HCT116 (cell line): ENCODE measurements around the gene DNAJC1. TPM values are rescaled to one million over a fixed set of nuclear protein-coding genes. Genes with fewer than 3 reads are reported as not detected.

Source experiments
- ATAC-seq: fragments of 200-7000 bp; cut with Tn5 transposase; 2 replicates; pipeline ENCODE4 v1.9.1; 2020; ENCODE audit warnings: mild to moderate bottlenecking, moderate library complexity
- BruUV-seq: library from RNA; stranded (reverse); fragments of 400-500 nt; replicated peaks from 2 replicates; lab custom pipeline; 2021; lab: Mats Ljungman, UMichigan
- CTCF ChIA-PET: fragments of 300-600 bp; sonication (Branson Sonifier 250); formaldehyde crosslinking; loops from one replicate; lab custom pipeline; 2021; ENCODE audit warnings: antibody characterized with exemption; lab: Charles Lee
- POLR2A ChIA-PET: fragments of 300-600, 350-600 bp; sonication (Branson Sonifier 250); formaldehyde crosslinking; loops from one replicate; lab custom pipeline; 2021; ENCODE audit warnings: antibody characterized with exemption; lab: Charles Lee
- RAD21 ChIA-PET, 2 experiments: fragments of 300-600 bp; sonication (Branson Sonifier 250); formaldehyde crosslinking; loops; one replicate each; lab custom pipeline; 2023; ENCODE audit warnings: low total read pairs in 2 of 2; ENCODE audit not compliant: uncharacterized antibody in 2 of 2, unreplicated experiment in 2 of 2, low non-redundant PET in 1 of 2; lab: Charles Lee
- DNase-seq: peaks from one replicate; pipeline ENCODE4 v3.0.0-alpha.2; 2010; ENCODE audit warnings: low read depth, low spot score
- H2AFZ ChIP-seq: fragments of 200-600 bp; shearing (Covaris generic), sonication (generic); 2 replicates; pipeline ENCODE4 v1.6.1; 2017; ENCODE audit warnings: low read depth, mixed run types, mixed read lengths, antibody characterized with exemption, low read length; ENCODE audit not compliant: poor library complexity, severe bottlenecking
- H3K27ac ChIP-seq: 2 replicates; pipeline ENCODE4 v1.5.1; 2012; ENCODE audit warnings: low read depth, low read length
- H3K27me3 ChIP-seq: fragments of 200-600 bp; sonication (generic); 2 replicates; pipeline ENCODE4 v1.6.1; 2016; ENCODE audit warnings: mixed run types, low read length, mixed read lengths; ENCODE audit not compliant: insufficient read depth
- H3K36me3 ChIP-seq, 2 experiments: fragments of 200-500 bp in 1 of 2; fragments of 200-600 bp in 1 of 2; sonication (Bioruptor generic) in 1 of 2; sonication (generic) in 1 of 2; 2 replicates each; pipeline versions ENCODE4 v1.5.1 to v1.6.1; 2014 to 2016; ENCODE audit warnings: low read length in 2 of 2, inconsistent platforms in 1 of 2, mixed read lengths in 1 of 2, mixed run types in 1 of 2; ENCODE audit not compliant: insufficient read depth in 2 of 2, control insufficient read depth in 1 of 2
- H3K4me1 ChIP-seq, 2 experiments: fragments of 200-600 bp in 1 of 2; sonication (generic) in 1 of 2; 2 replicates each; pipeline versions ENCODE4 v1.5.1 to v1.6.1; 2012 to 2017; ENCODE audit warnings: low read length in 2 of 2, inconsistent platforms in 1 of 2, mild to moderate bottlenecking in 1 of 2, mixed read lengths in 1 of 2, mixed run types in 1 of 2, moderate library complexity in 1 of 2; ENCODE audit not compliant: insufficient read depth in 2 of 2, control insufficient read depth in 1 of 2
- H3K4me2 ChIP-seq: fragments of 200-600 bp; sonication (generic); 2 replicates; pipeline ENCODE4 v1.6.1; 2017; ENCODE audit warnings: mixed run types, low read length, mixed read lengths
- H3K4me3 ChIP-seq, 2 experiments: fragments of 200-600 bp in 1 of 2; sonication (generic) in 1 of 2; replicated peaks in 1 of 2; 2 replicates each; pipeline ENCODE4 v1.5.1; 2011 to 2016; ENCODE audit warnings: low read length in 2 of 2, control low read depth in 1 of 2, low read depth in 1 of 2, mild to moderate bottlenecking in 1 of 2, mixed read lengths in 1 of 2, mixed run types in 1 of 2
- H3K79me2 ChIP-seq: fragments of 200-600 bp; sonication (generic); 2 replicates; pipeline ENCODE4 v1.6.1; 2017; ENCODE audit warnings: mild to moderate bottlenecking, mixed run types, low read length, moderate library complexity, mixed read lengths; ENCODE audit not compliant: insufficient read depth
- H3K9ac ChIP-seq: fragments of 200-600 bp; sonication (generic); 2 replicates; pipeline ENCODE4 v1.6.1; 2016; ENCODE audit warnings: low read length, mixed read lengths
- H3K9me2 ChIP-seq: fragments of 200-600 bp; sonication (generic), shearing (Covaris generic); 2 replicates; pipeline ENCODE4 v1.6.1; 2017; ENCODE audit warnings: mixed run types, mild to moderate bottlenecking, moderate library complexity; ENCODE audit not compliant: insufficient read depth
- H3K9me3 ChIP-seq, 2 experiments: fragments of 200-500 bp in 1 of 2; fragments of 200-600 bp in 1 of 2; sonication (Bioruptor generic) in 1 of 2; sonication (generic) in 1 of 2; 2 replicates each; pipeline ENCODE4 v1.6.1; 2014 to 2017; ENCODE audit warnings: low read length in 2 of 2, mixed read lengths in 2 of 2, inconsistent platforms in 1 of 2, low read depth in 1 of 2, mild to moderate bottlenecking in 1 of 2, mixed run types in 1 of 2, moderate library complexity in 1 of 2; ENCODE audit not compliant: control insufficient read depth in 1 of 2, insufficient read depth in 1 of 2
- H4K20me1 ChIP-seq: fragments of 200-600 bp; sonication (generic), shearing (Covaris generic); 2 replicates; pipeline ENCODE4 v1.6.1; 2017; ENCODE audit warnings: mixed run types, mild to moderate bottlenecking, moderate library complexity; ENCODE audit not compliant: insufficient read depth
- CBX3 ChIP-seq: IDR thresholded peaks from 2 replicates; pipeline ENCODE4 v1.6.1; 2012; ENCODE audit warnings: low read depth
- CEBPB ChIP-seq: IDR thresholded peaks from 2 replicates; pipeline ENCODE4 v1.6.1; 2012; ENCODE audit warnings: low read depth
- EGR1 ChIP-seq: IDR thresholded peaks from 2 replicates; pipeline ENCODE4 v1.6.1; 2012; ENCODE audit warnings: low read depth
- ELF1 ChIP-seq: IDR thresholded peaks from 2 replicates; pipeline ENCODE4 v1.6.1; 2012; ENCODE audit warnings: low read depth, borderline replicate concordance
- EZH2 ChIP-seq: fragments of 200-600 bp; sonication (generic); IDR thresholded peaks from 2 replicates; pipeline ENCODE4 v1.6.1; 2017; ENCODE audit warnings: antibody characterized with exemption, mixed run types
- EZH2phosphoT487 ChIP-seq: fragments of 200-600 bp; IDR thresholded peaks from 2 replicates; pipeline ENCODE4 v1.6.1; 2018; ENCODE audit warnings: antibody characterized with exemption, borderline replicate concordance
- FOSL1 ChIP-seq: IDR thresholded peaks from 2 replicates; pipeline ENCODE4 v1.6.1; 2012; ENCODE audit warnings: low read depth
- POLR2A ChIP-seq: IDR thresholded peaks from 2 replicates; pipeline ENCODE4 v1.7.0; 2011; ENCODE audit warnings: borderline replicate concordance; ENCODE audit not compliant: insufficient read depth, insufficient read length; ENCODE audit errors: extremely low read depth
- POLR2AphosphoS5 ChIP-seq: IDR thresholded peaks from 2 replicates; pipeline ENCODE4 v1.6.1; 2011; ENCODE audit warnings: mild to moderate bottlenecking, low read depth, low read length, moderate library complexity
- RAD21 ChIP-seq: IDR thresholded peaks from 2 replicates; pipeline ENCODE4 v1.6.1; 2012; ENCODE audit warnings: low read depth, mild to moderate bottlenecking
- SP1 ChIP-seq: IDR thresholded peaks from 2 replicates; pipeline ENCODE4 v1.6.1; 2012; ENCODE audit warnings: low read depth
- SRF ChIP-seq: IDR thresholded peaks from 2 replicates; pipeline ENCODE4 v1.6.1; 2012; ENCODE audit warnings: low read depth
- YY1 ChIP-seq: IDR thresholded peaks from 2 replicates; pipeline ENCODE4 v1.6.1; 2011; ENCODE audit warnings: low read length, low read depth, moderate library complexity, mild to moderate bottlenecking; ENCODE audit not compliant: insufficient replicate concordance; ENCODE audit errors: extremely low read depth
- ZFX ChIP-seq: fragments of 450-650 bp; IDR thresholded peaks from 2 replicates; pipeline ENCODE4 v1.6.1; 2017
- ZNF274 ChIP-seq: fragments of 200-500 bp; sonication (Bioruptor generic); IDR thresholded peaks from 2 replicates; pipeline ENCODE4 v1.6.1; 2014; ENCODE audit warnings: mild to moderate bottlenecking, low read depth, low read length, inconsistent platforms
- intact Hi-C: fragments of 100-400 bp; cut with micrococcal nuclease; formaldehyde crosslinking; loops from 2 replicates; pipeline ENCODE4 v1.10.0; 2022
- total RNA-seq: library from RNA; stranded (reverse); gene quantifications from one replicate; pipeline ENCODE4 v1.2.1, GENCODE V29; 2021; ENCODE audit not compliant: unreplicated experiment
- TF ChIP-seq, protein P1 (sequence below): IDR thresholded peaks from 2 replicates; pipeline ENCODE4 v1.6.1; 2012
- TF ChIP-seq, protein P2 (sequence below): IDR thresholded peaks from 2 replicates; pipeline ENCODE4 v1.6.1; 2011; ENCODE audit warnings: mild to moderate bottlenecking, low read length, moderate library complexity; ENCODE audit not compliant: insufficient replicate concordance; ENCODE audit errors: extremely low read depth
- TF ChIP-seq, protein P3 (sequence below): IDR thresholded peaks from 2 replicates; pipeline ENCODE4 v1.6.1; 2012
- TF ChIP-seq, protein P4 (sequence below): IDR thresholded peaks from 2 replicates; pipeline ENCODE4 v1.6.1; 2012; ENCODE audit warnings: low read depth

DNAJC1 gene
- total RNA-seq, 1 experiment from 2014 or later, result 17.9 TPM

DNA sequence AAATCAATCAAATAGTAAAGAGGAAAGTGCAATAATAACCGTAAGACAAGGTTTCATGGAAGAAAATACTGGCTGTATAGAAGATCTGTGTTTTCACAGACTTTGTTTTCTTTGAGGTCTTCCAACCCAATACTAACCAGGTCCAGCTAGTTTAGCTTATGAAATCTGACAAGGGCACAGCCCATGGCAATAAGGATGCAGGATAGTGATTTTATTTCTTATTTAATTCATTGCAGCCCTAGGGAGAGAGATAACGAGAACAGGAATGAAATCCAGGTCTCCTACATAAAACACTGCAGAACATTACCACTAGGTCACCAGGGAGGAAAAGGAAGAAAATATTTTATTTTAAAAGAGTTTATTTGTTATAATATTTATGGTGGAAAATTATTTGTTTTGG, 145.1 kb downstream of the DNAJC1 start:
- Histone ChIP-seq H3K9me2 (no peaks in the 10 kb centered on the region), H3K9me3 (no peaks in the 10 kb centered on the region), H3K4me3 (no peak overlapping the region), H3K27me3 (no peaks in the 10 kb centered on the region), H2AFZ (no peak overlapping the region), H3K4me1 (no peaks in the 10 kb centered on the region), H4K20me1 (no peaks in the 10 kb centered on the region), H3K79me2 (no peaks in the 10 kb centered on the region), H3K36me3 (no peaks in the 10 kb centered on the region), H3K4me2 (no peak overlapping the region), H3K9ac (no peak overlapping the region), H3K27ac (no peak overlapping the region)
- no peak for ATAC-seq
- DNase-seq, result no peak
- ChIA-PET CTCF (no interaction called here), RAD21 (no interaction called here), POLR2A (no interaction called here)
- intact Hi-C loops, result loop anchor here (5.0 kb wide), 1 partner anchor 36 kb away; no protein-coding TSS in a partner anchor
- no TSS peak for BruUV-seq
- TF ChIP-seq CBX3, result no peak
- TF ChIP-seq POLR2AphosphoS5, result no peak
- no peak for TF ChIP-seq FOSL1
- no peak for TF ChIP-seq SRF
- TF ChIP-seq, protein P1, sequence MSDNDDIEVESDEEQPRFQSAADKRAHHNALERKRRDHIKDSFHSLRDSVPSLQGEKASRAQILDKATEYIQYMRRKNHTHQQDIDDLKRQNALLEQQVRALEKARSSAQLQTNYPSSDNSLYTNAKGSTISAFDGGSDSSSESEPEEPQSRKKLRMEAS, result no peak
- TF ChIP-seq, protein P2, sequence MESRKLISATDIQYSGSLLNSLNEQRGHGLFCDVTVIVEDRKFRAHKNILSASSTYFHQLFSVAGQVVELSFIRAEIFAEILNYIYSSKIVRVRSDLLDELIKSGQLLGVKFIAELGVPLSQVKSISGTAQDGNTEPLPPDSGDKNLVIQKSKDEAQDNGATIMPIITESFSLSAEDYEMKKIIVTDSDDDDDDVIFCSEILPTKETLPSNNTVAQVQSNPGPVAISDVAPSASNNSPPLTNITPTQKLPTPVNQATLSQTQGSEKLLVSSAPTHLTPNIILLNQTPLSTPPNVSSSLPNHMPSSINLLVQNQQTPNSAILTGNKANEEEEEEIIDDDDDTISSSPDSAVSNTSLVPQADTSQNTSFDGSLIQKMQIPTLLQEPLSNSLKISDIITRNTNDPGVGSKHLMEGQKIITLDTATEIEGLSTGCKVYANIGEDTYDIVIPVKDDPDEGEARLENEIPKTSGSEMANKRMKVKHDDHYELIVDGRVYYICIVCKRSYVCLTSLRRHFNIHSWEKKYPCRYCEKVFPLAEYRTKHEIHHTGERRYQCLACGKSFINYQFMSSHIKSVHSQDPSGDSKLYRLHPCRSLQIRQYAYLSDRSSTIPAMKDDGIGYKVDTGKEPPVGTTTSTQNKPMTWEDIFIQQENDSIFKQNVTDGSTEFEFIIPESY, result no peak
- TF ChIP-seq ZNF274, result no peak
- no peak for TF ChIP-seq EZH2phosphoT487
- no peak for TF ChIP-seq SP1
- no peak for TF ChIP-seq ZFX
- no peak for TF ChIP-seq CEBPB
- TF ChIP-seq, protein P3, sequence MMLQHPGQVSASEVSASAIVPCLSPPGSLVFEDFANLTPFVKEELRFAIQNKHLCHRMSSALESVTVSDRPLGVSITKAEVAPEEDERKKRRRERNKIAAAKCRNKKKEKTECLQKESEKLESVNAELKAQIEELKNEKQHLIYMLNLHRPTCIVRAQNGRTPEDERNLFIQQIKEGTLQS, result no peak
- TF ChIP-seq, protein P4, sequence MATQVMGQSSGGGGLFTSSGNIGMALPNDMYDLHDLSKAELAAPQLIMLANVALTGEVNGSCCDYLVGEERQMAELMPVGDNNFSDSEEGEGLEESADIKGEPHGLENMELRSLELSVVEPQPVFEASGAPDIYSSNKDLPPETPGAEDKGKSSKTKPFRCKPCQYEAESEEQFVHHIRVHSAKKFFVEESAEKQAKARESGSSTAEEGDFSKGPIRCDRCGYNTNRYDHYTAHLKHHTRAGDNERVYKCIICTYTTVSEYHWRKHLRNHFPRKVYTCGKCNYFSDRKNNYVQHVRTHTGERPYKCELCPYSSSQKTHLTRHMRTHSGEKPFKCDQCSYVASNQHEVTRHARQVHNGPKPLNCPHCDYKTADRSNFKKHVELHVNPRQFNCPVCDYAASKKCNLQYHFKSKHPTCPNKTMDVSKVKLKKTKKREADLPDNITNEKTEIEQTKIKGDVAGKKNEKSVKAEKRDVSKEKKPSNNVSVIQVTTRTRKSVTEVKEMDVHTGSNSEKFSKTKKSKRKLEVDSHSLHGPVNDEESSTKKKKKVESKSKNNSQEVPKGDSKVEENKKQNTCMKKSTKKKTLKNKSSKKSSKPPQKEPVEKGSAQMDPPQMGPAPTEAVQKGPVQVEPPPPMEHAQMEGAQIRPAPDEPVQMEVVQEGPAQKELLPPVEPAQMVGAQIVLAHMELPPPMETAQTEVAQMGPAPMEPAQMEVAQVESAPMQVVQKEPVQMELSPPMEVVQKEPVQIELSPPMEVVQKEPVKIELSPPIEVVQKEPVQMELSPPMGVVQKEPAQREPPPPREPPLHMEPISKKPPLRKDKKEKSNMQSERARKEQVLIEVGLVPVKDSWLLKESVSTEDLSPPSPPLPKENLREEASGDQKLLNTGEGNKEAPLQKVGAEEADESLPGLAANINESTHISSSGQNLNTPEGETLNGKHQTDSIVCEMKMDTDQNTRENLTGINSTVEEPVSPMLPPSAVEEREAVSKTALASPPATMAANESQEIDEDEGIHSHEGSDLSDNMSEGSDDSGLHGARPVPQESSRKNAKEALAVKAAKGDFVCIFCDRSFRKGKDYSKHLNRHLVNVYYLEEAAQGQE, result no peak
- TF ChIP-seq EGR1, result no peak
- TF ChIP-seq RAD21, result no peak
- no peak for TF ChIP-seq YY1
- no peak for TF ChIP-seq EZH2
- no peak for TF ChIP-seq POLR2A
- no peak for TF ChIP-seq ELF1
